ENCODE results near the gene RNF43.

RNF43 gene

DNA sequence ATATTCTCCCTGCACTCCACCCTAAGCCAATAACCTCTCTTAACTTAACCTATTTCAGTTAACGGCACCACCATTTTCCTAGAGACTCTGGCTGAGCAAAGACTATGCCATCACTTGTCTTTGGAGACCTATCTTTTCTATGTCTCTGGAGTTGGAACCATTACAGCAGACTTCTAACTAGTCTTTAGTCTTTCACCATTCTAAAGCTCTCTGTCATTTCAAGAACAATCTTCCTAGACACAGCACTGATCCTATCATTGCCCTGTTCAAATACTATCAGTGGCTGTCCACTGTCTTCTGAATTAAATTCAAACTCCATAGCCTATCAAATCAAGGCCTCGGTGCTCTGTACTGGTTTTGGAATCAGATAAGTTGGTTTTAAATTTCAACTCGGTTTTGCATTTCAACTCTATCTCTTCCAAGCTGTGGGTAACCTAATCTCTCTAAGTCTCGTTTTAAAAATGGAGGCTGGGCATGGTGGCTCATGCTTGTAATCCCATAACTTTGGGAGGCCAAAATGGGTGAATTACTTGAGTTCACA, 31.9 kb downstream of the RNF43 start:
- no peak for TF ChIP-seq YY1 (IDR thresholded peaks at IDR 0.05; ENCODE audit: low read depth)
- no peak for TF ChIP-seq EGR1 (IDR thresholded peaks at IDR 0.05)
- no peak for TF ChIP-seq EP300 (IDR thresholded peaks at IDR 0.05; ENCODE audit: borderline replicate concordance)
- TF ChIP-seq, protein P1, sequence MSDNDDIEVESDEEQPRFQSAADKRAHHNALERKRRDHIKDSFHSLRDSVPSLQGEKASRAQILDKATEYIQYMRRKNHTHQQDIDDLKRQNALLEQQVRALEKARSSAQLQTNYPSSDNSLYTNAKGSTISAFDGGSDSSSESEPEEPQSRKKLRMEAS (IDR thresholded peaks at IDR 0.05), result no peak
- TF ChIP-seq, protein P2, sequence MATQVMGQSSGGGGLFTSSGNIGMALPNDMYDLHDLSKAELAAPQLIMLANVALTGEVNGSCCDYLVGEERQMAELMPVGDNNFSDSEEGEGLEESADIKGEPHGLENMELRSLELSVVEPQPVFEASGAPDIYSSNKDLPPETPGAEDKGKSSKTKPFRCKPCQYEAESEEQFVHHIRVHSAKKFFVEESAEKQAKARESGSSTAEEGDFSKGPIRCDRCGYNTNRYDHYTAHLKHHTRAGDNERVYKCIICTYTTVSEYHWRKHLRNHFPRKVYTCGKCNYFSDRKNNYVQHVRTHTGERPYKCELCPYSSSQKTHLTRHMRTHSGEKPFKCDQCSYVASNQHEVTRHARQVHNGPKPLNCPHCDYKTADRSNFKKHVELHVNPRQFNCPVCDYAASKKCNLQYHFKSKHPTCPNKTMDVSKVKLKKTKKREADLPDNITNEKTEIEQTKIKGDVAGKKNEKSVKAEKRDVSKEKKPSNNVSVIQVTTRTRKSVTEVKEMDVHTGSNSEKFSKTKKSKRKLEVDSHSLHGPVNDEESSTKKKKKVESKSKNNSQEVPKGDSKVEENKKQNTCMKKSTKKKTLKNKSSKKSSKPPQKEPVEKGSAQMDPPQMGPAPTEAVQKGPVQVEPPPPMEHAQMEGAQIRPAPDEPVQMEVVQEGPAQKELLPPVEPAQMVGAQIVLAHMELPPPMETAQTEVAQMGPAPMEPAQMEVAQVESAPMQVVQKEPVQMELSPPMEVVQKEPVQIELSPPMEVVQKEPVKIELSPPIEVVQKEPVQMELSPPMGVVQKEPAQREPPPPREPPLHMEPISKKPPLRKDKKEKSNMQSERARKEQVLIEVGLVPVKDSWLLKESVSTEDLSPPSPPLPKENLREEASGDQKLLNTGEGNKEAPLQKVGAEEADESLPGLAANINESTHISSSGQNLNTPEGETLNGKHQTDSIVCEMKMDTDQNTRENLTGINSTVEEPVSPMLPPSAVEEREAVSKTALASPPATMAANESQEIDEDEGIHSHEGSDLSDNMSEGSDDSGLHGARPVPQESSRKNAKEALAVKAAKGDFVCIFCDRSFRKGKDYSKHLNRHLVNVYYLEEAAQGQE (IDR thresholded peaks at IDR 0.05; ENCODE audit: low read depth), result no peak
- no peak for TF ChIP-seq CREB1 (IDR thresholded peaks at IDR 0.05; ENCODE audit: low read depth)
- TF ChIP-seq TAF1 (IDR thresholded peaks at IDR 0.05; ENCODE audit: low read depth), result no peak
- no peak for TF ChIP-seq FOXM1 (IDR thresholded peaks at IDR 0.05; ENCODE audit: borderline replicate concordance, low read depth)
- no peak for TF ChIP-seq ZBTB7A (IDR thresholded peaks at IDR 0.05; ENCODE audit: low read depth)
- no peak for TF ChIP-seq CEBPB (IDR thresholded peaks at IDR 0.05)
- TF ChIP-seq NFIC (IDR thresholded peaks at IDR 0.05), result no peak
- TF ChIP-seq TCF12 (IDR thresholded peaks at IDR 0.05; ENCODE audit: low read depth), result no peak
- no peak for TF ChIP-seq RAD21 (IDR thresholded peaks at IDR 0.05; ENCODE audit: low read depth)
- TF ChIP-seq, protein P3, sequence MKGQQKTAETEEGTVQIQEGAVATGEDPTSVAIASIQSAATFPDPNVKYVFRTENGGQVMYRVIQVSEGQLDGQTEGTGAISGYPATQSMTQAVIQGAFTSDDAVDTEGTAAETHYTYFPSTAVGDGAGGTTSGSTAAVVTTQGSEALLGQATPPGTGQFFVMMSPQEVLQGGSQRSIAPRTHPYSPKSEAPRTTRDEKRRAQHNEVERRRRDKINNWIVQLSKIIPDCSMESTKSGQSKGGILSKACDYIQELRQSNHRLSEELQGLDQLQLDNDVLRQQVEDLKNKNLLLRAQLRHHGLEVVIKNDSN (IDR thresholded peaks at IDR 0.05), result no peak
- no peak for TF ChIP-seq TEAD4 (IDR thresholded peaks at IDR 0.05)

DNA sequence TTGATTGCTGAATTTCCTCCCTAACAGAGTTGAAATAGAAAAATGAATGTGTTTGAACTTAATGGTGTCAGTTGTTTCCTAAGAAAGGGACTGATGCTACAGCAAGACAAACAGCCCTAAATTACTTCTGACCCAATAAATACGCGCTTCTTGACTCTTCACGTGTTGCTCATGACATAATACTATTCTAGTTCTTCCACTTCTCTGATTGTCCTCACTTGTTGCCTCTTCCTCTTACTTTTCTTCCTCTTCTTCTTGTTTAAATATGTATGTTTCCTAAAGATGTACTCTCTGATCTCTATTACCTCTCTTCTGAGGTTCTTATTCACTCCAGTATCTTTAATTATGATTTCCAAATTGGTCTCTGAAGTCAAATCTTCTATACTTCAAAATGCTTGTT, 32.4 kb downstream of the RNF43 start:
- TF ChIP-seq YY1 (IDR thresholded peaks at IDR 0.05; ENCODE audit: low read depth), result no peak
- no peak for TF ChIP-seq ZBTB7A (IDR thresholded peaks at IDR 0.05; ENCODE audit: low read depth)
- no peak for TF ChIP-seq TCF12 (IDR thresholded peaks at IDR 0.05; ENCODE audit: low read depth)
- no peak for TF ChIP-seq EGR1 (IDR thresholded peaks at IDR 0.05)
- no peak for TF ChIP-seq EP300 (IDR thresholded peaks at IDR 0.05; ENCODE audit: borderline replicate concordance)
- no peak for TF ChIP-seq FOXM1 (IDR thresholded peaks at IDR 0.05; ENCODE audit: borderline replicate concordance, low read depth)
- TF ChIP-seq, protein P1 (IDR thresholded peaks at IDR 0.05), result no peak
- TF ChIP-seq TAF1 (IDR thresholded peaks at IDR 0.05; ENCODE audit: low read depth), result no peak
- TF ChIP-seq, protein P3 (IDR thresholded peaks at IDR 0.05), result no peak
- no peak for TF ChIP-seq RAD21 (IDR thresholded peaks at IDR 0.05; ENCODE audit: low read depth)
- no peak for TF ChIP-seq NFIC (IDR thresholded peaks at IDR 0.05)
- TF ChIP-seq CEBPB (IDR thresholded peaks at IDR 0.05), result no peak

DNA sequence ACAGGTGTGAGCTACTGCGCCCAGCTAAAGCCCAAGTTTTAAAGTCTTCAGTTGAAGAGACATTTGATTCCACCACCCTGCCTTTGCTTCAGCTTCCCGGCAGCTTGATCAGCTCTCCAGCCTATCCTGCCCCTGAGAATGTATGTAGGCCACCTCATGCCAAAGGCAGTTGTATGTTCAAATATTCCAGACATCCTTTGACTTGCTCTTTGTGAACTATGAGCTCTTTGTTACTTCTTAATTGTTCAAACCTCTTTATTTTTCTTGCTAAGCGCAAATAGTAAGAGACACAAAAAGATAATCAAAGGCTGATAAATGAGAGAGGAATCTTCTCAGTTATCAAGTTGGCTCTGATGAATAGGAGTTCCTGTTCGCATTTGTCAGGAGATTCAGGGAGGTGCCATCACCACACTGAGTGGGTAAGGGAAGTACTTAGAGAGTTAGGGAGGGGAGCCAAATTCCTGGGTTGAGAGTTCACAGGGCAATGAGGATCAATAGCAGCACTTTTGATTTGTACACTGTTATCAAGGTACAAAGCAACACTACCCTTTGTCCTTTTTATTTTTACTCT, 33.4 kb downstream of the RNF43 start:
- no peak for TF ChIP-seq RAD21 (IDR thresholded peaks at IDR 0.05; ENCODE audit: low read depth)
- TF ChIP-seq CEBPB (IDR thresholded peaks at IDR 0.05), result no peak
- no peak for TF ChIP-seq TAF1 (IDR thresholded peaks at IDR 0.05; ENCODE audit: low read depth)

DNA sequence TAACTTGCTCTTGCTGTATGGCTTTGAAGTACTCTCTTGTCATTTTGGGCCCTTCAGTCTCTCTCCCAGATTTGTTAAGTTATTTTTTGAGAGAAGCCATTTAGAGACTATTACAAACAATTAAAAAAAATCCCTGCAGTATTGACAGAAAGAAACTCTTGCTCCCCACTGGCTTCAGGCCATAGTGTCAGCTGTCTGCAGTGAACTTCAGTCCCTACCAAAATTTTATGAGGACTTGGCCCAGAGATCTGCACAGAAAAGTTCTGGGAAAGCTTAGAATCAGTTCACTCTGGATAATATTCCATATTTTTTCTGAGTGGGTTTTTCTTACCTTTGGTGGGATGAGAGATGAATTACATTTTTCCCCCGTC, 34.5 kb downstream of the RNF43 start:
- TF ChIP-seq ZBTB7A (IDR thresholded peaks at IDR 0.05; ENCODE audit: low read depth) (no peak), EGR1 (IDR thresholded peaks at IDR 0.05) (no peak), YY1 (IDR thresholded peaks at IDR 0.05; ENCODE audit: low read depth) (no peak), NFIC (IDR thresholded peaks at IDR 0.05) (no peak), CREB1 (IDR thresholded peaks at IDR 0.05; ENCODE audit: low read depth) (no peak), CEBPB (IDR thresholded peaks at IDR 0.05) (no peak), TAF1 (IDR thresholded peaks at IDR 0.05; ENCODE audit: low read depth) (no peak), TEAD4 (IDR thresholded peaks at IDR 0.05) (no peak), EP300 (IDR thresholded peaks at IDR 0.05; ENCODE audit: borderline replicate concordance) (no peak), RAD21 (IDR thresholded peaks at IDR 0.05; ENCODE audit: low read depth) (no peak), FOXM1 (IDR thresholded peaks at IDR 0.05; ENCODE audit: borderline replicate concordance, low read depth) (no peak), TCF12 (IDR thresholded peaks at IDR 0.05; ENCODE audit: low read depth) (no peak)
- TF ChIP-seq, protein P3 (IDR thresholded peaks at IDR 0.05), result no peak
- TF ChIP-seq, protein P2 (IDR thresholded peaks at IDR 0.05; ENCODE audit: low read depth), result no peak
- TF ChIP-seq, protein P1 (IDR thresholded peaks at IDR 0.05), result no peak
